OCI-LY3 (cell line): ENCODE data around the gene SERINC5.
A peak's percentile ranks its signal among the peaks of the same experiment; 100 is the strongest.

ENCODE experiments used
- H2AFZ ChIP-seq: fragments of 200-600, 300-600 bp; shearing (Covaris generic); 2 replicates; pipeline ENCODE4 v1.6.0; 2014; ENCODE audit warnings: antibody characterized with exemption, low read depth, low read length
- H3K27ac ChIP-seq: fragments of 200-600, 300-600 bp; sonication (generic); 2 replicates; pipeline ENCODE4 v1.5.1; 2014; ENCODE audit warnings: mild to moderate bottlenecking, low read length, moderate library complexity, mixed read lengths
- H3K27me3 ChIP-seq: fragments of 200-600, 300-600 bp; sonication (generic); 2 replicates; pipeline ENCODE4 v1.6.1; 2014; ENCODE audit warnings: low read depth, low read length, mixed read lengths
- H3K36me3 ChIP-seq: fragments of 200-600, 300-600 bp; sonication (generic); replicated peaks from 2 replicates; pipeline ENCODE3; 2014; ENCODE audit warnings: low read depth, low read length, mixed read lengths
- H3K4me1 ChIP-seq: fragments of 300-600, 200-600 bp; sonication (generic); 2 replicates; pipeline ENCODE4 v1.6.1; 2014; ENCODE audit warnings: low read length, mixed read lengths
- H3K4me2 ChIP-seq: fragments of 200-600, 300-600 bp; sonication (generic); 2 replicates; pipeline ENCODE4 v1.6.1; 2014; ENCODE audit warnings: low read length, mixed read lengths
- H3K4me3 ChIP-seq: fragments of 300-600, 200-600 bp; sonication (generic); 2 replicates; pipeline ENCODE4 v1.5.1; 2014; ENCODE audit warnings: antibody characterized with exemption, mild to moderate bottlenecking, low read length, moderate library complexity
- H3K79me2 ChIP-seq: fragments of 300-600, 200-600 bp; shearing (Covaris generic); 2 replicates; pipeline ENCODE4 v1.6.1; 2014; ENCODE audit warnings: mild to moderate bottlenecking, low read length, mixed read lengths
- H3K9ac ChIP-seq: fragments of 300-600, 200-600 bp; shearing (Covaris generic); 2 replicates; pipeline ENCODE4 v1.6.0; 2014; ENCODE audit warnings: mild to moderate bottlenecking, low read length, moderate library complexity
- H3K9me3 ChIP-seq: fragments of 200-600, 300-600 bp; shearing (Covaris generic); 2 replicates; pipeline ENCODE4 v1.6.1; 2014; ENCODE audit warnings: low read length, mixed read lengths; ENCODE audit not compliant: insufficient read depth
- H4K20me1 ChIP-seq: fragments of 200-600, 300-600 bp; sonication (generic); 2 replicates; pipeline ENCODE4 v1.6.1; 2016; ENCODE audit warnings: low read length, mixed read lengths; ENCODE audit not compliant: insufficient read depth
- CTCF ChIP-seq: fragments of 200-600, 300-600 bp; sonication (generic); IDR thresholded peaks from 2 replicates; pipeline ENCODE4 v1.5.1; 2014; ENCODE audit warnings: antibody characterized with exemption, low read length, low read depth
- EZH2phosphoT487 ChIP-seq: fragments of 200-600 bp; shearing (Covaris generic); IDR thresholded peaks from 2 replicates; pipeline ENCODE4 v1.6.1; 2018; ENCODE audit warnings: antibody characterized with exemption, mixed run types, low read depth

Gene SERINC5

GRCh38 chr5:80125022-80125961, 130.6 kb downstream of the SERINC5 start:
- Histone ChIP-seq H3K4me3 (peak overlapping the region; percentile 70), H3K4me2 (peak overlapping the region; percentile 95), H4K20me1 (peaks cover 4% of the 10 kb centered on the region; the same call in 1 of the 2 replicates), H3K9ac (no peak overlapping the region), H2AFZ (no peak overlapping the region), H3K4me1 (peaks cover 28% of the 10 kb centered on the region), H3K79me2 (no peaks in the 10 kb centered on the region), H3K36me3 (no peaks in the 10 kb centered on the region), H3K27ac (peak overlapping the region; percentile 82), H3K9me3 (no peaks in the 10 kb centered on the region), H3K27me3 (peaks cover 3% of the 10 kb centered on the region; the same call in 1 of the 2 replicates)
- TF ChIP-seq CTCF (no peak), EZH2phosphoT487 (no peak)

- Histone ChIP-seq H3K4me2 (peak overlapping the region; percentile 95; the same call in 1 of the 2 replicates), H3K9ac (no peak overlapping the region)
- TF ChIP-seq EZH2phosphoT487, result no peak
- no peak for TF ChIP-seq CTCF
Observed at GRCh38 chr5:80124121-80124918, 131.5 kb downstream of the SERINC5 start.

GRCh38 chr5:80122579-80122978, 133.3 kb downstream of the SERINC5 start:
- Histone ChIP-seq H3K9me3 (no peaks in the 10 kb centered on the region), H3K79me2 (no peaks in the 10 kb centered on the region), H3K9ac (no peak overlapping the region), H4K20me1 (peaks cover 4% of the 10 kb centered on the region; the same call in 1 of the 2 replicates), H3K4me2 (no peak overlapping the region), H3K4me3 (no peak overlapping the region), H3K36me3 (no peaks in the 10 kb centered on the region), H3K4me1 (peaks cover 28% of the 10 kb centered on the region), H3K27me3 (peaks cover 3% of the 10 kb centered on the region; the same call in 1 of the 2 replicates), H3K27ac (no peak overlapping the region), H2AFZ (no peak overlapping the region)
- TF ChIP-seq EZH2phosphoT487, result no peak
- no peak for TF ChIP-seq CTCF

More at GRCh38 chr5:80124121-80124918, 131.5 kb downstream of the SERINC5 start:
- H3K79me2 ChIP-seq, result no peaks in the 10 kb centered on the region
- peaks cover 28% of the 10 kb centered on the region for H3K4me1 ChIP-seq
- peaks cover 4% of the 10 kb centered on the region; the same call in 1 of the 2 replicates for H4K20me1 ChIP-seq
- no peak overlapping the region for H3K27ac ChIP-seq
- H3K36me3 ChIP-seq, result no peaks in the 10 kb centered on the region
- H3K9me3 ChIP-seq, result no peaks in the 10 kb centered on the region
- H2AFZ ChIP-seq, result no peak overlapping the region
- peaks cover 3% of the 10 kb centered on the region; the same call in 1 of the 2 replicates for H3K27me3 ChIP-seq
- H3K4me3 ChIP-seq, result no peak overlapping the region; the same call in 1 of the 2 replicates

- H3K9me3 ChIP-seq, result no peaks in the 10 kb centered on the region
- no peak for TF ChIP-seq EZH2phosphoT487
- TF ChIP-seq CTCF, result no peak
- H3K27me3 ChIP-seq, result no peaks in the 10 kb centered on the region; the same call in 1 of the 2 replicates
- no peak overlapping the region for H3K4me3 ChIP-seq
- peaks cover 7% of the 10 kb centered on the region for H3K4me1 ChIP-seq
- no peaks in the 10 kb centered on the region for H3K79me2 ChIP-seq
- no peak overlapping the region for H3K9ac ChIP-seq
- H2AFZ ChIP-seq, result no peak overlapping the region
- no peak overlapping the region for H3K4me2 ChIP-seq
- no peaks in the 10 kb centered on the region for H3K36me3 ChIP-seq
- H3K27ac ChIP-seq, result no peak overlapping the region
- H4K20me1 ChIP-seq, result no peaks in the 10 kb centered on the region
Observed at GRCh38 chr5:80119372-80119771, 136.5 kb downstream of the SERINC5 start.
